ENCODE measurements around the gene LANCL3.

- TF ChIP-seq AFF4 (CRISPR knock-in tag; IDR thresholded peaks at IDR 0.05; ENCODE audit: borderline replicate concordance): no peak
- TF ChIP-seq CTCF (IDR thresholded peaks at IDR 0.05): no peak
Measured at GRCh38 chrX:37543324-37543723, 28.1 kb upstream of the LANCL3 start.

Measured in WTC11 (cell line).